Epithelial cell of proximal tubule (primary cell): Measurements from ENCODE around the gene CARNS1. TPM values are rescaled to one million over a fixed set of nuclear protein-coding genes. Genes with fewer than 3 reads are reported as not detected.

Experiments used
- DNase-seq: peaks from one replicate; pipeline ENCODE4 v3.0.0-alpha.2; 2011; ENCODE audit warnings: low read depth
- H3K4me3 ChIP-seq: 2 replicates; pipeline ENCODE4 v1.5.1; 2011; ENCODE audit warnings: low read depth, mild to moderate bottlenecking, low read length
- total RNA-seq: library from RNA; depleted of rRNA; stranded (reverse); fragments of >200 nt; gene quantifications from 2 replicates; pipeline ENCODE4 v1.2.3, GENCODE V29; 2015
- TF ChIP-seq, protein P1 (sequence below): conservative IDR thresholded peaks from 2 replicates; pipeline ENCODE4 v1.5.1; 2012; ENCODE audit warnings: low read depth, mild to moderate bottlenecking, low read length

The CARNS1 gene
- total RNA-seq, 1 donor from 2014 or later = 0.23 TPM

DNA sequence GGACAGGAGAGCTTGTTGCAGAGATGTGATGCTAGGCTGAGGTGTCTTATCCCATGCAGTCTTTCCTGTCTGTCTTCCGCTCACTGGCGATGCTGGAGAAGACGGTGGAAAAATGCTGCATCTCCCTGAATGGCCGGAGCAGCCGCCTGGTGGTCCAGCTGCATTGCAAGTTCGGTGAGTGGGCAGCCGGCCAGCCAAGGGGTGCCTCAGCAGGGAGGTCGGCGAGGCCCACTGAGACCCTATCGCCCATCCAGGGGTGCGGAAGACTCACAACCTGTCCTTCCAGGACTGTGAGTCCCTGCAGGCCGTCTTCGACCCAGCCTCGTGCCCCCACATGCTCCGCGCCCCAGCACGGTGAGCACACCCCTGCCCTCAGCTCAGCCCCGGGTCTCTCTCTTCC is 22.0 kb upstream of the CARNS1 start:
- TF ChIP-seq, protein P1, sequence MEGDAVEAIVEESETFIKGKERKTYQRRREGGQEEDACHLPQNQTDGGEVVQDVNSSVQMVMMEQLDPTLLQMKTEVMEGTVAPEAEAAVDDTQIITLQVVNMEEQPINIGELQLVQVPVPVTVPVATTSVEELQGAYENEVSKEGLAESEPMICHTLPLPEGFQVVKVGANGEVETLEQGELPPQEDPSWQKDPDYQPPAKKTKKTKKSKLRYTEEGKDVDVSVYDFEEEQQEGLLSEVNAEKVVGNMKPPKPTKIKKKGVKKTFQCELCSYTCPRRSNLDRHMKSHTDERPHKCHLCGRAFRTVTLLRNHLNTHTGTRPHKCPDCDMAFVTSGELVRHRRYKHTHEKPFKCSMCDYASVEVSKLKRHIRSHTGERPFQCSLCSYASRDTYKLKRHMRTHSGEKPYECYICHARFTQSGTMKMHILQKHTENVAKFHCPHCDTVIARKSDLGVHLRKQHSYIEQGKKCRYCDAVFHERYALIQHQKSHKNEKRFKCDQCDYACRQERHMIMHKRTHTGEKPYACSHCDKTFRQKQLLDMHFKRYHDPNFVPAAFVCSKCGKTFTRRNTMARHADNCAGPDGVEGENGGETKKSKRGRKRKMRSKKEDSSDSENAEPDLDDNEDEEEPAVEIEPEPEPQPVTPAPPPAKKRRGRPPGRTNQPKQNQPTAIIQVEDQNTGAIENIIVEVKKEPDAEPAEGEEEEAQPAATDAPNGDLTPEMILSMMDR = no peak
- no peak for DNase-seq
- no peak overlapping the region for H3K4me3 ChIP-seq

DNA sequence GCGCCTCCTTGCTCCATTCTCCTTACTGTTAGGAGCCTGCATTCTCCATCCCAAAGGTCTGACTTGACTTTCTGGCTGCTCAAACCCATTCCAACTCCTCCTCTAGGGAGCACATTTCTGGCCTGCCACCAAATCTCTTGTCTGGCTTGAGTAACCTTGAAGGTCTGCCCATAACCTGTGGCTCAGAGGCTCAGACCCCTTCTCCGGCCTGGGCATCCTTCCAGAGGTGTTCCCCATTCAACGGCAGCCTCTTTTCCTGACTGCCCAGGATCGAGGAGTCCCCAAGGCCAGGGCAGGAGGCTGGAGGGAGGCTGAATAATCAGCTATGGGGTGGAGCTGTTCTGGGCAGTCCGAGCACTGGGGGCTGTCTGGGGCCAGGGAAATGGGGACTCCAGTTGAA is 21.5 kb upstream of the CARNS1 start:
- DNase-seq = no peak
- no peak overlapping the region for H3K4me3 ChIP-seq
- TF ChIP-seq, protein P1 = no peak

DNA sequence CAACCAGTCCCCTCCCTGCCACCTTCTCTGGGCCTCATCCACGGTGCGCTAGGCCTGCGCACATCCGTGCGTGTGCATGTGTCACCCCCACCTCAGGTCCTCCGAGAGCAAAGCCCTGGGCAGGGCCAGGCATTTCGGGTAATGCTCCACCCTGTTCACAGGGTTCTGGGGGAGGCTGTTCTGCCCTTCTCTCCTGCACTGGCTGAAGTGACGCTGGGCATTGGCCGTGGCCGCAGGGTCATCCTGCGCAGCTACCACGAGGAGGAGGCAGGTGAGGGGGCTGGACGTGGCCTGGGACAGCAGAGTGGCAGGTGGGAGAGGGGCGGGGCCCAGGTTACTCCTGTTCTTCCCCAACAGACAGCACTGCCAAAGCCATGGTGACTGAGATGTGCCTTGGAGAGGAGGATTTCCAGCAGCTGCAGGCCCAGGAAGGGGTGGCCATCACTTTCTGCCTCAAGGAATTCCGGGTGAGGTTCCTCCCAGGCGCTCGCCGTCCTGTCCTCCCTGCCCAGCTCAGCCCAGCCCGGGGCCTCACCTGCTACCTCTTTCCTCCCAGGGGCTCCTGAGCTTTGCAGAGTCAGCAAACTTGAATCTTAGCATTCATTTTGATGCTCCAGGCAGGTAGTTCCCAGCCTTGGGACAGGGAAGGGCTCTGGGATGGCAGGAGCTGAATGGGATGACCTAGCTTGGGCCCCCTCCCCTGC is 19.8 kb upstream of the CARNS1 start:
- DNase-seq = no peak
- no peak overlapping the region for H3K4me3 ChIP-seq
- TF ChIP-seq, protein P1 = no peak

GRCh38 chr11:67396259-67396581 is 19.3 kb upstream of the CARNS1 start:
- TF ChIP-seq, protein P1 = no peak
- DNase-seq = no peak
- H3K4me3 ChIP-seq = no peak overlapping the region

- H3K4me3 ChIP-seq = no peak overlapping the region
- TF ChIP-seq, protein P1 = no peak
- no peak for DNase-seq
Measured at GRCh38 chr11:67396587-67397389, 18.7 kb upstream of the CARNS1 start.

DNA sequence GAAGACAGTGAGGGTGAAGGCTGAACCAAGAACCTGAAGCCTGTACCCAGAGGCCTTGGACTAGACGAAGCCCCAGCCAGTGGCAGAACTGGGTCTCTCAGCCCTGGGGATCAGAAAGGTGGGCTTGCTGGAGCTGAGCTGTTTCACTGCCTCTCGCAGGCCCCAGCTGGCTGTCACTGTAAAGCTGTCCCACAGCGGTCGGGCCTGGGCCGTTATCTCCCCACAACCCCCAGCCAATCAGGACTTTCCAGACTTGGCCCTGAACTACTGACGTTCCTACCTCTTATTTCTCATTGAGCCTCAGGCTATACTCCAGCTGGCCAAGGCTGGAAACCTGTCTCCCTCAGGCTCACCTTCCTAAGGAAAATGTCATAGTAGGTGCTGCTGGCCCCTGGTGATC is 17.9 kb upstream of the CARNS1 start:
- TF ChIP-seq, protein P1 = no peak

More for the DNA sequence above, 17.9 kb upstream of the CARNS1 start:
- H3K4me3 ChIP-seq = no peak overlapping the region
- DNase-seq = no peak
